GM19099 (cell line): ENCODE data around the gene ERBB2.

Experiments
- POLR2A ChIP-seq: IDR thresholded peaks from 3 replicates; pipeline ENCODE4 v1.6.1; 2011; ENCODE audit warnings: low read depth; ENCODE audit not compliant: insufficient read length; ENCODE audit errors: extremely low read depth

The ERBB2 gene

GRCh38 chr17:39759204-39759603, 59.3 kb downstream of the ERBB2 start:
- no peak for TF ChIP-seq POLR2A

- TF ChIP-seq POLR2A, result peak; percentile 11
Observed at GRCh38 chr17:39761861-39762496, 62.1 kb downstream of the ERBB2 start.

GRCh38 chr17:39763051-39763820, 63.4 kb downstream of the ERBB2 start:
- TF ChIP-seq POLR2A, result no peak

- TF ChIP-seq POLR2A, result no peak
Observed at GRCh38 chr17:39765175-39765574, 65.3 kb downstream of the ERBB2 start.

GRCh38 chr17:39765766-39766165, 65.9 kb downstream of the ERBB2 start:
- no peak for TF ChIP-seq POLR2A

- TF ChIP-seq POLR2A, result no peak
Observed at GRCh38 chr17:39767147-39767546, 67.3 kb downstream of the ERBB2 start.

GRCh38 chr17:39769974-39770587, 70.2 kb downstream of the ERBB2 start:
- TF ChIP-seq POLR2A, result peak; percentile 38

- TF ChIP-seq POLR2A, result peak; percentile 18
Observed at GRCh38 chr17:39772415-39772814, 72.6 kb downstream of the ERBB2 start.

- no peak for TF ChIP-seq POLR2A
Observed at GRCh38 chr17:39772987-39773934, 73.4 kb downstream of the ERBB2 start.

- TF ChIP-seq POLR2A, result no peak
Observed at GRCh38 chr17:39774047-39774446, 74.2 kb downstream of the ERBB2 start.

GRCh38 chr17:39775031-39775430, 75.2 kb downstream of the ERBB2 start:
- TF ChIP-seq POLR2A, result peak; percentile 27

- TF ChIP-seq POLR2A, result no peak
Observed at GRCh38 chr17:39776252-39776651, 76.4 kb downstream of the ERBB2 start.

- TF ChIP-seq POLR2A, result peak; percentile 65
Observed at GRCh38 chr17:39777534-39778365, 77.9 kb downstream of the ERBB2 start.
